GM18951 (cell line): ENCODE data around the gene CYTH1.

Experiments used
- POLR2A ChIP-seq: IDR thresholded peaks from 4 replicates; pipeline ENCODE4 v1.6.1; 2011; ENCODE audit warnings: mild to moderate bottlenecking; ENCODE audit not compliant: insufficient read length, insufficient read depth; ENCODE audit errors: extremely low read depth
- in situ Hi-C: fragments of 300-500 bp; cut with MboI; formaldehyde crosslinking; loops from one replicate; pipeline ENCODE4 v1.12.0; 2022; ENCODE audit warnings: low sequenced_read_pairs, mixed read lengths, inconsistent platforms; ENCODE audit not compliant: unreplicated experiment

The CYTH1 gene

GRCh38 chr17:78684026-78684425 lies 98.0 kb downstream of the CYTH1 start:
- in situ Hi-C loops, result no loop called here
- no peak for TF ChIP-seq POLR2A

GRCh38 chr17:78683408-78683961 lies 98.6 kb downstream of the CYTH1 start:
- TF ChIP-seq POLR2A, result no peak
- in situ Hi-C loops, result no loop called here

DNA sequence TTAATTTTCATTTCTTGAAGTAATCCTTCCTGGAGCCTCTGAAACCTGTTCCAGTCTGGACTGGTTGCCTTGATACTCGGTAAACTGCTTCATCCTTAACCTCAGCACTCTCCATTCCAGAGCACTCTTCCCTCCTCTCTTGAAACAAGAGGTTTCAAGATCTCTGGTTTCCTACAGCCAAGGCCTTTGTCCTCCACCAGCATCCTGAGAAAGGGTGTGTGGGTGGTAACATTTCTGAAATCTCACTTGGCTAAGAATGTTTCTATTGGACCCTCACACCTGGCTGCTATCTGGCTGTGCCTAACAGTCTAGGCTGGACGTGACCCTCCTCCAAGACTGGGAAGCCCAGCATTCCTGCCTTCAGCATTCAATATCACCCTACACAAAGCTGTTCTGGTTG lies 99.7 kb downstream of the CYTH1 start:
- in situ Hi-C loops, result no loop called here

DNA sequence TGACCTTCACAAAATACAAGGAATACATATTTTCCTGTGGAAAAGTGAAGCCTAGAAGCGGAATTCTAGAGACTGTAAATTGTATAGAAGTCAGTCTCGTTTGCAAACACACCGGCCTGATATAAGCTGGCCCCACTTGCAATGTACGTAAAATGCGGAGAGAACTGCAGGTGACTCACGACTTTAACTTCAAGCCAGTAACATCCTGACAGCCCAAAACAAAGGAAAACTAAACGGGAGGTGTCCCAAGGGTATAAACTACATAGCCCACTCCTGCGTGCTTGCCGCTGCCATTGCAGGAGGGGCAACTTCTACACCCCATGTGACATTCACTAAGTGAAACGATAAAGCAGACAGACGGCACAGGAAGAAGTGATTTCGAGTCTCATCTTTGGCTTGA lies 101.6 kb downstream of the CYTH1 start:
- TF ChIP-seq POLR2A, result no peak
- in situ Hi-C loops, result no loop called here

More for the DNA sequence above, 99.7 kb downstream of the CYTH1 start:
- no peak for TF ChIP-seq POLR2A

DNA sequence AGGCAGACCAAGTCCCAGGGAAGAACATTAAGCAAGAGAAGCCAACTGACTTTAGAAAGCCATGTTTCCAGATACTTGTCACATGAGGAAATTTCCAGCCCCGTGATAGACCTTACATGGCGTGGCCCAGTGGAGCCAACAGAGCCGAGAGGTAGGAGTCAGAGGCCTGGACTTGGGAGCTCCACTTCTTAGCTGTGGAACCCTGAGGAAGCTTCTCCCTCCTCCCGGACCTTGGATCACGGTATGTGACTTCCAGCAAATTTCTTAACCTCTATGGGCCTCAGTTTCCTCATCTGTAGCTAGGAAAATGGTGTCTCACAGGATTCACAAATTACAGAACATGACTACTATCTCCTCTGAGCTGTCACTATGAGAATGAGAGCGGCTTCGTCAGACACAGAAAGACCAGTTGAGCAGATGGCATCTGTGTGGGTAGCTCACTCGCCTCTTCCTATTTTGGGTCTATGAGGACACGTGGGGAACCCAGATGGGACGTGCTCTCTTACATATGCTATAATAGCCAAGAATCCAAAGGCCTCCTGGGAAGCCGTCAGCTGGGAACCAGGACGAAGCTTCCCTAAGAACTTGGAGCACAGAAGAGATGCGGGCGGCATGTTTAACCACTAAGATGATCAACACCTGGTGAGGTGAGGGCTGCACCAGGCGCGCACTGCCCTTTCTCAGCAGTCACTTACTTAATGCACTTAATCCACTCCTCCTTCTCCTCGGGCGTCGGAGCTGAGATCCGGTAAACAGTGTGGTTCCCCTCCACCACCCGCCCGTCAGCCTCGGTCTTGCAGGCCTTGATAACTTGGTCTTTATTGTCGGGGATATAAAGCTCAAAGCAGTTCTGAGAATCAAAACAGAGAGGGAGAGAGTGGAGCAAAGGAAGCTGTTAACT lies 102.3 kb downstream of the CYTH1 start:
- TF ChIP-seq POLR2A, result no peak
- in situ Hi-C loops, result no loop called here

DNA sequence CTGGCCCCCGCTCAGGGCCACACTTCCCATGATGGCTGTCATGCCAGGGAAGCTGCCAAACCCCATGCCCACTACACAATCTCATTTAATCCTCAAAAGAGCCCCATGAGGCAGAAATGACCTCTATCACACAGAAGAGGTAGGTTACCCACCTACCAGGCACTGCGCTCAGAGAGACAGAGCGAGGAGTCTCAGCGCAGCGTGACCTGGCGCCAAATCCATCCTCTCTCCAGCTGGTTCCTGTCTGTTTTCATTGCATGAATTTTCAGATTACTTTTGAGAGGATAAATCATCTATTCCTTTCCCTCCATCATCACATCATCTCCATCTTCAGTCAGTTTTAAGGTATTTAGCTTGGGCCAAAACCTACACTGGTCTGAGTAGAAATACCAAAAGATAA lies 103.4 kb downstream of the CYTH1 start:
- in situ Hi-C loops, result no loop called here
- TF ChIP-seq POLR2A, result no peak

DNA sequence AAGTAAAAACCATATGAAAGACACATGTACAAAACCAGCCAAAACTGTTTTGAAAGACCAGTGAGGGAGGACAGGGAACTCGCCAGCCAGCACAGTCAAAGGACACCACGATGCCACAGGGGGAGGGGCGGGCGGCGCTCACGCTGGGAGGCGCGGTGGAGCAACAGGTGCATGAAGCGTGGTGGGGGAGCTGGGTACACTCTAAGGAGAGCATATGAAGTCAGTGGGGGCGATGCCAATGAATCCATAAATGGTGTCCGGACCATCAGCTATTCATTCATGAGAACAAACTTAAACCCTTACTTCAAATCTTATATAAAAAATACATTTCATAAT lies 103.9 kb downstream of the CYTH1 start:
- in situ Hi-C loops, result no loop called here
- TF ChIP-seq POLR2A, result no peak

GRCh38 chr17:78677303-78678221 lies 104.5 kb downstream of the CYTH1 start:
- in situ Hi-C loops, result no loop called here
- TF ChIP-seq POLR2A, result peak; percentile 6

DNA sequence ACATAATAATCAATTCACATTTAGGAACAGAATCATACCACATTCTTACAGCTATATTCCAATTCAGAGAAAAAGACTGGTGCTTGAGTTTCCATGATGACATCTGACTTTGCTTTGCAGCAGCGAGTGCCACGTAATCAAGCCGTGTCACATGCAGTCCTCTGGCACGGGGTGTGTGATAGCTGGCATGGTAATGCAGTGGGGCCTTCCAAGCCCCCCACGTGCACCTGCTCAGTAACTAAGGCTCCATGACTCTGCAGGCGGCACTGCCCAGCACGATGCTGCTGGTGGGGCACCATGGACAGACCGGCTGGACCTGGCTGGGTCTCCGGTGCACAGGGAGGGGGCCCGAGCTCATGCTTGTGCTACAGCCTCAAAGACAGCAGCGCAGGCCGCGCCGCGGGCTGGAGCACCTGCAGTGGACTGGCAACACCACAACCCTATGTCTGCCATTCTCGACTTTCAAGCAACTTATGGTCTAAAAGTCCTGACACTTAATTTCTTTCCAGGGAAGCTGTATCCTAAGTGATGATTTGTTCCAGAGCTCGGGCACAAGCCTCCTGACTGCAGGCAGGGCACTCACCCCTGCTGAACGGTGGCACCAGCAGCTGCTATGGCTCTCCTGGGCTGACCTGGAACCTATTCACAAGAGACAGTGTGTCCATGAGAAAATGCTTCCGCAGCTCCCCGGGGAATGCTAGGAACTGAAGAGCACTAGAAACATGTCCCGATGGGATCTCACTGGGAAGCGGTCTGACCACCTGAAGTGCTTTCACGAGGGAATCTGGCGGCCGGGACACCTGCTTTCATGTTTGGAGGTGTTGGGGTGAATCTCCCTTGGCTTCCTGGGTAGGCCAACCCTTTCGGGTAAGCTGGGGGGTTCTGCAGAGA lies 105.4 kb downstream of the CYTH1 start:
- no peak for TF ChIP-seq POLR2A
- in situ Hi-C loops, result no loop called here

- in situ Hi-C loops, result no loop called here
- no peak for TF ChIP-seq POLR2A
Observed at GRCh38 chr17:78675836-78676235, 106.2 kb downstream of the CYTH1 start.

DNA sequence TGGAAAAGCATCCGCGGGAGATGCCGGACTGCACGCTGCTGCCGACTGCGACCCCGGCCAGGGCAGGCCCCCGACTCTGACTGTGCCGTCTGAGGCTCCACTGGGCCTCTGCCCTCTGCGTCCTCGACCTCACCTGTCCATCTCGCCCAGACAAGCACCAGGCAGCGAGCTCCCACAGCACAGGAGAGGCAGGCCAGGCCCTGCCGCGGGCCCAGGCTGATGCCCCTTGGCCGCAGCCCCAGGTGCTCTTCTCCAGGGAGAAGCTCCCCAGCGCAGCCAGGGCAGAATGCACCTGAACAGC lies 106.8 kb downstream of the CYTH1 start:
- no peak for TF ChIP-seq POLR2A
- in situ Hi-C loops, result no loop called here

DNA sequence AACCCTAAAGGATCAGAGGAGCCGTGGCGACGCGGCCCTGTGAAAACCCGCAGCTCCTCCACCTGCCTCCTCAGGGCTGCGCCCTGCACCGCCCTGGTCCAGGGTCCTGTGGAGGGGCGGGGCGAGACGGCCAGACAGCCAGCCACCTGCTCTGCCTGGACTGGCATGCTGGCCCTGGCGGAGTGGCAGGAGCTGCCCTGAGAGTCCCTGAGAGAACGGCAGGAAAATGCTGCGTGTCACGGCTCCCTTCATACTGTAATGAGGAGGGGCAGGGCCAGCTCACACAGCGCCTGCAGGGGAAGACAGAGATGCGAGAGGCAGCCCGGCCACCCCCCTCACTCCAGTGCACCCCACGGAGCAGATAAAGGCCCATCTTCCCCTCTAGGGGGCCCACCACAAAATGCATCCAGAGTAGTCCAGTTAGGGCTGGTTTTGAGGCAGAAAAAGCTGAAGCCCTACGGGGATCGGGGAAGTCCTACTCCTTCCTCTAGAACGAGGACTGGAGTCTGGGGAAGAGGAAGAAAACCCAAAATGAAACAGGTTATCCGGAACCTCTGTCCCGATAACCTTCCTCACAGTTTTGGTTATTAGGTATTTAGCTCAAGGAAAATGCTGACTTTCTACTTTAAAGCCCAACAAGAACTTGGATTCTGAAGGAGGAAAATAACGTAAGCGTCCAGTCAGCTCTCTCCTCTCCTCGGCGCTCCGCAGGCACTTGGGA lies 107.3 kb downstream of the CYTH1 start:
- in situ Hi-C loops, result no loop called here

DNA sequence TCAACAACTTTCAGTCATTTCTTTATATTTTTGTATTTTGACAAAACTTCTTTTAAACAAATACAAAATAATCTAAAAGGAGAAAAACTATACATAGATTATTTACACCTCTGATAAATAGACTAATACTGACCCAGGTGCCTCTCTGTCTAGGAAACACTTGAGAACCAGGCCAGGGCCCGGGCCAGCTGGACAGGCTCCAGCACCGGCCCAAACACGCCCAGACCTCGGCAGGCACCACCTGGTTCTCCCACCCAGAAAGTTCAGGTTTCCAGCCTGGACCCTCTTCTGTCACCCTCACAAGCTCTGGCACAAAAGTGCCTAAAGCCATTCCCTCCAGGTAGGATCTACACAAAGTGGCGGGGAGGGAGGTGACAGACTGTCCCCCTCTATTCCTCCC lies 107.9 kb downstream of the CYTH1 start:
- in situ Hi-C loops, result no loop called here
- no peak for TF ChIP-seq POLR2A

More for the DNA sequence above, 107.3 kb downstream of the CYTH1 start:
- TF ChIP-seq POLR2A, result no peak
